Ecto neural progenitor cell (in vitro differentiated cells): Measurements from ENCODE around the gene HYI.

Experiments used
- DNase-seq: peaks from one replicate; pipeline ENCODE4 v3.0.0-alpha.2; 2018; ENCODE audit warnings: low spot score

Gene HYI

DNA sequence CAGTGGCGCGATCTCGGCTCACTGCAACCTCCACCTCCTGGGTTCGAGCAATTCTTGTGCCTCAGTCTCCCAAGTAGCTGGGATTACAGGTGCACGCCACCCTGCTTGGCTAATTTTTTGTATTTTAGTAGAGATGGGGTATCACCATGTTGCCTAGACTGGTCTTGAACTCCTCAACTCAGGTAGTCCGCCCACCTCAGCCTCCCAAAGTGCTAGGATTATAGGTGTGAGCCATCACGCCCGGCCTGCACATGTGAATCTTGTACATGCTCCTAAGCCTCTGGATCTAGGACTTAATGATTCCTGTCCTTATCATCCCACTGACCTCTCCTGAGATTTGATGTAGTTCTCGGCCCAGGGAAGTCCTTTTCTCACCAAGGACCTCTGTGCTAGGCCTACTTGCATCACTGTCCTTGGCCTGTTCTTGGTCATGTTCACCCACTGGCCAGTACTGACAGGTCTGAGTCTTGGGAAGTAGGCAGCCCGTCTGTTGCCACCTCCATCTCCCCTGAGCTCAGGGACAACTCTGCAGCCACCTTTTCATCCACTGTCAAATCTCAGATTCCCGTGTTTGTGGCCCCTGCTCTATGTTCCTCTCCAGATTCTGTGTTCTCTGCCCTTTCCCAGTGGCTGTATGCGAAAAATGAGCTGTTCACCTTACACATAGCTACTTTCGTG, 9.4 kb downstream of the HYI start:
- DNase-seq: no peak

DNA sequence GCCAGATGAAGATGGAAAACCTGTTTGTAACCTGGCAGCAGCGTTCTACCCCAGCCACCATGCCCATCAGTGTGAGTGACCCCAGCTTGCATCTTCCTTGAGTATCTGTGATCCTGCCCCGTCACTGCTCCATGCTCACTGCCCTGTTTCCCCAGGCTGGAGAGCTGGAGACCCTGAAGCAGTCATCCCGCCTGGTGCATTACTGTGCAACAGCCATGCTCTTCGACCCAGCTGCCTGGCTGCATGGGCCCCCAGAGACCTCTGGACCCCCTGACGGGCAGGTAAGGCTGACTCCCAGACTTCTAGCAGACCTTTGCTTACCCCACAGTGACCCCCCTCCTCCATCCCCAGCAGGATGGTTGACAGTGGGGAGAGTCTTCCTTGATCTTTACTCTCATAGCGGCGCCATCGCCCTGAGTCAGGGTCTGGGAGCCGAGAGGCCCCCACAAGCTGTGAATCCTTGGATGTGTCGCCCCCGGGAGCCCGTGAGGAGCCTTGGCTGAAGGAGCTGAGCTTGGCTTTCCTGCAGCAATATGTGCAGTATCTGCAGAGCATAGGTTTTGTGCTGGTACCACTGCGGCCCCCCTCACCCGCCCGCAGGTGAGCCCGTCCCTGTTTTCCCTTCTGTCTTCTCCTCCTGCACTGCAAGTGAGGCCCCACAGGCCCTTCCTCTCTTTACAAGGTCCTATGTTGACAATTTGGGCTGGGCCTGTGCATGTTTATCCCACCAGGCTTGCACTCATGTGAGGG, 10.4 kb downstream of the HYI start:
- DNase-seq: no peak

DNA sequence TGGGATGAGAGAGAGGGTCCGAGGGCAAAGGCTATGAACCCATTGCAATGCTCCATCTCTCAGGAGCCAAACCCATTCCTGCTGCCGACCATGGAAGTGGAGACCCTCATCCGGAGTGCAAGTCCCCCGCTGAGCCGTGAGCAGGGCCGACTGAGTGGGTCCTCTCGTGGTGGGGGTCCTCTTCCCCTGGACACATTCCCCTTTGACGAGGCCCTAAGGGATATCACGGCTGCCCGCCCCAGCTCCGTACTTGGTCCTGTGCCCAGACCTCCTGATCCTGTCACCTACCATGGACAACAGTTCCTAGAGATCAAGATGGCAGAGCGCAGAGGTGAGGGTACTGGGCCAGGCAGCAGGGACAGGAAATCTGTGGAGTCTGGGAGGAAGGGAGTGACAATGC, 11.0 kb downstream of the HYI start:
- DNase-seq: no peak

DNA sequence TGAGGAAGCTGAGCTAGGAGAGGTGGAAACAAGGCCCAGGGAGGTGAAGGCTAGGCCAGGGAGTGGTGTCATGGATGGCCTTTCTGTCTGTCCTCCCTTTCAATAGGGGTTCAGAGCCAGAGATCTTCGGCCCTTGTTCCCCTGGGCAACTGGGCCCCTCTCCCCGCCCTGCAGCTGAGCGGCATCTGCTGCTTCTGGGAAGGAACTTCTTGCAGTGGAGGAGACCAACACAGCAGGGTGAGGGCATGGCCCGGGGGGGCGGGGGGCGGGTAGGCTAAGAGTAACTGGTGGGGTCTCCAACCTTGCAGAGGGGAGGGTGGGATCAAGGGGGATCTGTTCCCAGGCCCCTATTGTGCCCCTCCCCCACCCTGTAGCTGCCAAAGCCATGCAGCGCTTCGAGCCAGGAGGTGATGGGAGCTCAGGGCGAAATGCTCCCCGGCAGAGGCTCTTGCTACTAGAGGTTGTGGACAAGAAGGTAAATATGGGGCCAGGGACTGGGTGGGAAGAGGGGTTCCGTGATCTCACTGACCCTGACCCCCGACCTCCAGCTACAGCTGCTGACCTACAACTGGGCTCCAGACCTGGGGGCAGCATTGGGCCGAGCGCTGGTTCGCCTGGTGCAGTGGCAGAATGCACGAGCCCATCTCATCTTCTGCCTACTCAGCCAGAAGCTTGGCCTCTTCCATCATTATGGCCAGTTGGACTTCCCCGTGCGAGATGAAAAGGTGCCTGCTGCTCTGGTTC, 11.7 kb downstream of the HYI start:
- no peak for DNase-seq

DNA sequence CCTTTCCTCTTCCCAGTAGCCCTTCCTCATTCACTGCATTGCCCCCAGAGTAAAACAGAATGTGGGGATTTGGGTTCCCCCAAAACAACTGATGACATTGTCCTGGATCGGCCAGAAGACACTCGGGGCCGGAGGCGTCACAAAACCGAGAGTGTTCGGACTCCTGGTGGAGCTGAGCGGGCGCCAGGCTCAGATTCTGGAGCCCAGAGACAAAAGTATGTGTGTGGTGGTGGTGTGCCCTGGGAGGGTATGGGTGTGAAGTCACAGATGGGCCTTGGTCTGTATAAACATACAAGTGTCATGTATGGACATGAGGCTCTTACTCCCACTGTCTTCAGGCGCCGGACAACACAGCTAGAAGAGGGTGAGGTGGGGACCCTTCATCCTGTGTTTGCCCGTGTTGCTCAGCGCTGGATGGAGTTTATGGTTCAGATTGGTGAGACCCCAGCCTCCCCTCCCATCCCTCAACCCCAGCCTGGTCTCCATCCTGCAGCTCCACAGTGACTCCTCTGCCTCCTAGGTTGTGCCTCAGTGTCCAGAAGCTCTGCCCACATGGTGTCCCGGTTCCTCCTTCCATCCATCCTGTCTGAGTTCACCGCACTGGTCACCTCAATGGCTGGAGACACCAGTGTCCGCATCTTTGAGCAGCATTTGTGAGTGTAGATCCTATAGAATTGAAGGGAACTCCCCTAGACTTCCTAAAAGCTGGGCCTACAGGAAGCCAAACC, 12.4 kb downstream of the HYI start:
- DNase-seq: no peak

DNA sequence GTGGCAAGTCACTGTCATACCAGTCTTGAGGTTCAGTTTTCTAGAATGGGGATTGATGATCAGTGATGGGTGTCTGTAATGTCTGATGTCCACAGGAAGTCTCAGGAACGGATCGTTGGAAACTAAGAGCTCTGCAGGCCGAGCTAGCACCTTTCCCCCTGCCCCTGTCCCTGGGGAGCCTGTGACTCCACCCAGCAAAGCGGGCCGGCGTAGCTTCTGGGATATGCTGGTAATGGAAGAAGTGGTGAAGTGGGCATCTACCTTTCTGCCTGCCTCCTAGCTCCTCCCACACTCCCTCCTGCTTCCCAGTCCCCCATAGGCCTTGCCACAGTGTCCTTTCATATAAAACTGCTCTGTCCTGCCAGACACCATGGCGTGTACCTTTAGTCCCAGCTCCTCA, 13.4 kb downstream of the HYI start:
- DNase-seq: no peak

DNA sequence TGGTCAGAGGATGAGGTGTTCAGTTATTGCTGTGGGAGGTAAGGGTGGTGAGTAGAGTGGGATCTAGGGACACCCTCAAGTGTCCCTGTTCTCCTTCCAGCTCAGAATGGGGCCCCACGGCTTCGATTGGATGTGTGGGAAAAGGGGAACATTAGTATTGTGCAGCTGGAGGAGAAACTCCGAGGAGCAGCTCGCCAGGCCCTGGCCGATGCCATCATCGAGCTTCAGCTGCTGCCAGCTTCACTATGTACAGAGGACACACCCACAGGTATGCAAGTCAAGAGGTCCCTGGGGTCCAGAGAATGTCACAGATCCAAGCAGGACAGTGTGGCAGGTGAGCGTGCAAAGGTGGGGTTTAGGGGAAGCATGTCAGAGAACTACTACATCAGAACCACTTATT, 13.9 kb downstream of the HYI start:
- no peak for DNase-seq

DNA sequence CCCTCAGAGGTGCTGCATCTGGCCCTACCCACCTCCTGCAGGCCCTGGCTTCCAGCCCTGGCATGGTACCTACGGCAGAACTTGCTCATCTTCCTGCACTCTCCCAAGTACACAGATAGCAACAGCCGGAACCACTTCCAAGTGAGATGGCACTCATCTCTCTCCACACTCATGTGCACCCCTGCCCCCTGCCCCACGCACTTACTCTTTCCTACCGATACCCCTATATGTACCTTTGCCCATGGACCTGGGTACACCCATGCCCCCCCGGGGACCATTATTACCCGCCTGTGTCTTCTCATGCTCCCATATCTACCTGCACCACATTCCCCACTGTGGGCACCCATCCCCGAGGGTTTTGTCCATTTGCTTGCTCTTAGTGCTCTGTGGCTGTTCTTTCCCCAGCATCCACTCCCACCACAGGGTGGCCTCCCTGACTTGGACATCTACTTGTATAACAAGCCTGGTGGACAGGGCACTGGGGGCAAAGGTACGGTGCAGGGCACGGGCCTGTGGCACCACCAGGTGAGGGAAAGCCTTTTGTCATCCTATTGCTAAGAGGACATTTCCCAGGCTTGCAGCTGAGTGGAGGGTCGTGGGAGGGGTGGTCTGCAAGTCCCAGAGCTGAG, 14.7 kb downstream of the HYI start:
- DNase-seq: no peak

DNA sequence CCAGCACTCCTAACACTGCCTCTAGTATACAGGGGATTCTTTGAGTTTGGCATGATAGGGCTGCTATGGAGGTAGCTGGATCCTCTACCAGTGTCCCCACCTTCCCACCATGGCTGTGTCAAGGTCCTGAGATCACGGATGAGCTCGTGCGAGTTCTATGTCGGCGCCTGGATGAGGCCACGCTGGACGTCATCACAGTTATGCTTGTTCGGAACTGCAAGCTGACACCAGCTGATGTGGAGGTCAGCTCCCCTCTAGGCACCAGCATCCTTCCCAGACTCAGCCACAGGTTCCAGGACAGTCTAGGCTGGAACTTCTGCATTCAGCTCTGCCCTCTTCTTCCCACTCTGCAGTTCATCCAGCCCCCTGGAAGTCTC, 15.2 kb downstream of the HYI start:
- no peak for DNase-seq

DNA sequence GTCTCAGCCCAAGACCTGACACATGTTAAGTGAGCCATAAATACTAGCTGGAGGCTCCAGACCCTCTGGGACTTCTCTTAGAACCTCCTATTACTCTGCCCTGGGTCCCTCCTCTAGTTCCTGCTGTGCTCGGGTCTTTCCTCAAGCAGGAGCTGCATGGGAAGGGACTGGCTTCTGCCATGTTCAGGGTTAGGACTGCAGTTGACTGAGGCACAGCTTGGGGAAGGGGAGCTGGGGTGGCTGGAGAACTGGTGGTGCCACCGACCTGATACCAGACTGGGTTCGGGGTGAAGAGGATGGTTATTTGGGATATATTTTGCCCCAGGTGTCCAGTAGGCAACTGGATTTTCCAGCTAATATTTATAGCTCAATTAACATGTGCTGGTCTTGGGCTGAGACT, 15.7 kb downstream of the HYI start:
- no peak for DNase-seq

DNA sequence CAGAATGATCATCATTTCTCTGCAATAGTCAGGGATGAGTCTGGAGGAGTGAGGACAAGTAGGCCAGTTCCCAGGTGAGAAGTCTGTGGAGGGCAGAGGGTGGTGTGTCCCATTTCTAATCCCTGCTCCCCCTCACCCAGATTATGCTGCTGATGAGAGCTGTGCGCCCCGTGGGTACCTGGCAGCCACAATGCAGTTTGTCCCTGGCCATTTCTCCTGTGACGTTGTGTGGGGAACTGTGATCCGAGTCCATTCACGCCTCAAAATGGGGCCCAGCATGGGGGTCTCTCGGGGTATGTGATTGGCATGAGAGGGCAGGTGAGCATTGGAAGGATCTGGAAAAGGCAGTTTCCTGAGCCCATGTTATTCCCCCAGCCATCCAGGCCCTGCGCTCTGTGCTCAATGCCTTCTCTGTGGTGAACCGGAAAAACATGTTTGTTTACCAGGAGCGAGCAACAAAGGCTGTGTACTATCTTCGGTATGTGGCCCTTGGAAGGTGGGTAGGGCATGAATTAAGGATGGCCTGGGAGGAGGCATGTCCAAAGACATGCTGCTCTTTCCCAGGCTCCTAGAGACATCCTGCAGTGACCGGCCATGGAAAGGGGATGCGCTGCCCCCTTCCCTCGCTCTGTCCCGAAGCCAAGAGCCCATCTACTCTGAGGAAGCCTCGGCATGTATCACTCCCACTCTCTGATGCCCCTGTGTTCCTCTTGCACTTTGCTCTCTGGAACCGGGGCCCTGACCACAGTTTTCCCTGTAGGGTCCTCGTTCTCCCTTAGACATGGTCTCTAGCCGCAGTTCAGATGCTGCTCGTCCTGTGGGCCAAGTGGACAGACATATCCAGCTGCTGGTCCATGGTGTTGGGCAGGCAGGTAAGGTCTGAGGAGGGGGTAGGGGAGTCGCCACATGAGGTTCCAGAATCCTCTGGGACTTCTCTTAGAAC, 16.4 kb downstream of the HYI start:
- no peak for DNase-seq

DNA sequence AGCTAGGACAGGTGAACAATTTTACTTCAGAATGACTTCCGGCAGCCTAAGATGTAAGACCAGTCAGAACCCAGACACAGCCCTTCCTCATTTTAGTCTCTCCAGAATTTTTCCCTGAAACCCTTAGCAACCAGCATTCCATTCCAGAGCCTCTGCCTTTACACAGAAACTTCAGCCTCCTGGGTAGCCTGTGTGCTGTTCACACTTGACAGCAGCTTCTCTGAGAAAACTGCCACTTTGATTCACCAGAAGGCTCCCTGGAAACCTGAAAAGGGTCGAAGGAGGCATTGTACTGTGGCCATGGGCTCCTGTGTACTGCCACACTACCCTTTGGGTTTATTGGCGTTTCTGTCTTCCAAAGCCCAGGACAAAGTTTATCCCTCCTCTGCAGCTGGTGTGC, 17.4 kb downstream of the HYI start:
- DNase-seq: no peak

DNA sequence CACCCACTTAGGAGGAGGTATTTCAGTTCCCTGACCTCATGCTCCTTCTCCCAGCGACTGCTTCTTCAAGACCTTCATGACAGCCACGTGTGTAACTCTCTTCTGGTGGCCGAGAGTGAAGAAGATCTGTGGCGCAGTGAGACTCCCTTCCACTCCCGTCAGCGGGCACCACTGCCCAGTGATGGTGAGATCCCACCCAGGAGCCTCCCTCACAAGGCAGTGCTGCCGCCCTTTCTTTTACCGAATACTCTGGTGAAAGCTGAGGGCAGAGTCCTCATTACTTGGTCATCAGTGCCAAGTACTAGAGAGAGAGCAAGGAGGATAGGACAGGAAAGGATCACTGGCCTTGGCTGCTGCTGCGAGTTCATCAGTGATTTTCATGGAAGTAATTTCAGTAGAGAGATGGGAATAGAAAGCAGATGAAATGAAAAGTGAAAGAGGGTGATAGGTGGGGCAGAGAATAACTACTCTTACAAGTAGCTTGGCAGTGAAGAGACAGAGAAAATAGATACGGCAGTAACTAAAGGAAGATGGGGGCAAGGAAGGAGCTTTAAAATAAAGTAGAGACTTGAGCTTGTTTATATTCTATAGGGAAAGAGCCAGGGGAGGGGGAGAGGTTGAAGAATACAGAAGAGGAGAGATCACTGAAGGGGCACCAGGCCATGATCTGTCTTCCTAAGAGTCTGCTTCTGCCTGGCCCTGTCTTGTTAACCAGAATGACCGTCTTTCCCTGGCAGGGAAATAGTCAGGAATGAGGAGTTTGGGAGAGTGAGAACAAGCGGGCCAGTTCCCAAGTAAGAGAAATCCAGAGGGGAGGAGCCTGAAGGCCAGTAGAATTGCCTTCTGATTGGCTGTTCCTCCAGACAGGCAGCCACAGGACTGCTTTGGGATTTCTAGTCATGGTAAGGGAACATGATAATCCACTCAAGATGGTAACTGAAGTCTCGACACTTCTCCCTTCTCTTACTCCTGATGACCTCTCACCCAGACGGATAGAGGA, 18.3 kb downstream of the HYI start:
- peak; percentile 56 for DNase-seq

DNA sequence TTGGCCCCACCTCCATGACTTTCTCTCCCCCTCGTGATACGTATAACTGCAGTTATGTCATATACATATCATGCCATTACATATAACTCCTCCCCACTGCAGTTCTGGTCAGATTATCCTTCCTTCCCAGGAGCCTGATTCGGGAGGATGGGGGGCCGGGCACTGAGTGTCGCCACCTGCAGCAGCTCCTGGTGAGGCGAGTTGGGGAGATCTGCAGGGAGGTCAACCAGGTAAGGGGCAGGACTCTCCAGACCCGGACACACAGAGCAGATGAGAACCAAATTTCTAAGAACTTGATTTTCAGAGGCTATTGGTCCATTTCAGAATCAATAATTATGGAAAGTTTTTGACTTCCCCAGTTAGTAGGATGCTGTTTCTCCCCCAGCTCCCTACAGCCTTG, 19.5 kb downstream of the HYI start:
- no peak for DNase-seq

DNA sequence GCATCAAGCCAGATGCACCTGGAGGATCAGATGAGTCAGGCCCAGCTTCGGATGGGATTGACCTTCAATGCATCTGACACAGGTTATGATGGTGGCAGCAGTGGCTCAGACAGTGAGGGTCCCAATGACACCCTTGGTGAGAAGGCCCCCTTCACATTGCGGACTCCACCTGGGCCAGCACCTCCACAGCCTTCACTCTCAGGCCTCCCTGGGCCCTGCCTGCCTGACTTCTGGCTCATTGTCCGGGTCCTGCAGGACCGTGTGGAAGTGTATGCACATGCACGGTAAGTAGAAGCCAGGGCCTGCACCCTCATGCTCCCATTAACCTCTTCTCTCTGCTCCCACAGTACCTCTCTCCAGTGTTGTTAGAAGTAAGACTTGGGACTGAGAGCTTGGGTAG, 20.8 kb downstream of the HYI start:
- no peak for DNase-seq

DNA sequence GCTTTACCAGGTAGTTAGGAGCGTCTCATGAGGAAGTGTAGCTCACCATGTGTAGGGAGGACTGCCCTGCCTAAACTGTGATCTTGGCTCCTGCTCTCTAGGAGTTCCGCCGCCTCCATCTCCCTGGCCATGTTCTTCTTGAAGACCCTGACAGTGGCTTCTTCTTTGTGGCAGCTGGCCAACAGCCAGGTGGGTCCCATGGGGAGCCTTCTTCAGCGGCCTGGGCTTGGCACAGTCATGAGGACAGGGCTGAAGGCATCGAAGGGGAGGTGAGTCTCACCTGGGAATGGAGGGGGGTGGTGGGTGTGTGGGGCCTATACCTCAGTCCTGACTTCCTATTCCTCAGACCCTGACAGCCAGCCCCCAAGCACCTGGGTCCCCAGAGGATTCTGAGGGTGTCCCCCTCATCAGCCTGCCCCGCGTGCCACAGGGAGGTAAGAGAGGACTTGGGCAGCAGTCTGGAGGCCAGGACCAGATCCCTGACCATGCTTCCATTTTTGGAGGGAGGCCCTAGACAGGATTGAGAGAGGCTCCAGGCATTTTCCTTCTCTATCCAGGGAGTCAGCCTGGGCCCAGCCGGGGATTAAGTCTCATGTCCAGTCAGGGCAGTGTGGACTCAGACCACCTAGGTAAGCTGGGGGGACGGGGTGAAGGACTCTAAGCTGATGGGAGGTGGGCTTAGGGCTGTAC, 21.4 kb downstream of the HYI start:
- no peak for DNase-seq

DNA sequence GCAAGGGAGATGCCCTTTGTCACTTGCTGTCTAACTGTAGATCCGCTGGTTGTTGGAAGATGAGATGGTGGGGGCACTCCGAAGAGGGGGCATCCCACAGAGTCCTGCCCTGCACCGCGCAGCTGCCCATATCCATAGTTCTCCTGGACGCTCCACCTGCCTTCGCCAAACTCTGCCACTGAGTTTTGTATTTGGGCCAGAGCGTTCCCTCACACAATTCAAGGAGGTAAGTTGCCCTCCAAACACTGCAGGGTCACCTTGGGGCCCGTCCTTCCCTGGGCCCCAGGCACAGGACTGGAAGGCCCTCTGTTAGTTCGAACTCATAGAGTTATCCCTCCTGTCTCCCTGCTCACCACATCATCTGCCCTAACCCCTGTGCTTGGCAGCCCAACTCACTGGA, 22.1 kb downstream of the HYI start:
- DNase-seq: no peak

DNA sequence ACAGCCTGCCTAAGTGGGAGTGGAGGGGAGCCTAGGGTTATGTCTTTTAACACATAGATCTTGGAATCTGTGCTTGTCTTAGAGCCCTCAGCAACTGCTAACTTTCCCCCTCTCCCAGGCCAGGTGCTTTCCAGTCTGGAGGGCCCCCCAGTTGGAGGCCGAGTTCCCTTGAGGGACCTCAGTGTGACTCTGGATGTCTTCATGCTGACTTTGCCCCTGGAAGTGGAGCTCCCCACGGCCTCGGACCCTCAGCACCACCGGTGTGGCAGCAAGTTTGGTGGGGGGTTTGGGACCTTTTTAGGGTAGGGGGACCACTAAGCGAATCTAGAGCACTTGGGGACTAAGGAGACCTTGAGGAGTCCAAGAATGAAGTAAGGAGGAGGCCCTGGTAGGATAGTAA, 22.9 kb downstream of the HYI start:
- no peak for DNase-seq

DNA sequence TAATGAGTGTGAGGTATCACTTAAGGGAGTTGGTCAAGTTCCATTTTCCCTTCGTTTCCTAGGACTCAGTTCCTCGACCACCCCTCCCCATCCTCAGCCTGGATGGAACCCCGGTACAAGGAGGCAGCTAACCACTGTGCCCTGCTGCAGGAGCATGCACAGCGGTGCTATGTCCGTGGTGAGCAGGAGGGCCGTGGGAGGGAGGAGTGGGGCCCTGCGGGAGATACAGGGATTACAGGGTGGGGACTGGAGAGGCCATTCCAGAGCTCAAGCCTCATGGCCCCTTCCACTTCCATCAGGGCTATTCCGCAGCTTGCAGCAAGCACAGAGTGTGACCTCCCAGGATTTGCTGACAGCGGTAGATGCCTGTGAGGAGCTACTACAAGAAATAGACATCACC, 25.8 kb downstream of the HYI start:
- DNase-seq: no peak
